Right lobe of liver (tissue), 6 donors: ENCODE data around the gene EXD2. TPM values are rescaled to one million over a fixed set of nuclear protein-coding genes. Genes with fewer than 3 reads are reported as not detected.
"Not testable (repeated sequence)": the region's sequence is repeated elsewhere in the genome, so short reads cannot be mapped to it uniquely, and the experiment has no call there.

ENCODE experiments used
- ATAC-seq, 4 donors: fragments of 200-7000 bp; cut with Tn5 transposase; one replicate each; pipeline ENCODE4 v1.9.1; 2020; ENCODE audit warnings: mild to moderate bottlenecking in 4 of 4, moderate library complexity in 4 of 4
- DNase-seq, 3 donors: peaks; one replicate each; pipeline ENCODE4 v3.0.0-alpha.2; 2020
- H3K27ac ChIP-seq, 3 donors: fragments of 200-600 bp; one replicate each; pipeline ENCODE4 v1.8.0; 2022
- H3K27me3 ChIP-seq, 2 donors: fragments of 200-600 bp; one replicate each; pipeline ENCODE4 v1.8.0; 2022
- H3K36me3 ChIP-seq, 4 donors: fragments of 200-600 bp; sonication (generic) in 1 of 4; one replicate each; pipeline versions ENCODE4 v1.5.1 to v1.8.0; 2017 to 2022; ENCODE audit warnings: control low read depth in 1 of 4
- H3K4me1 ChIP-seq, 4 donors: fragments of 200-600 bp; sonication (generic) in 1 of 4; one replicate each; pipeline versions ENCODE4 v1.5.1 to v1.8.0; 2017 to 2022; ENCODE audit warnings: control low read depth in 1 of 4
- H3K4me3 ChIP-seq, 3 donors: fragments of 200-600 bp; one replicate each; pipeline ENCODE4 v1.8.0; 2022
- H3K9me3 ChIP-seq, 4 donors: fragments of 200-600 bp; sonication (generic) in 1 of 4; one replicate each; pipeline versions ENCODE4 v1.5.1 to v1.8.0; 2017 to 2022; ENCODE audit warnings: control low read depth in 1 of 4
- POLR2A ChIP-seq: fragments of 450-650 bp; IDR thresholded peaks from one replicate; pipeline ENCODE4 v1.6.1; 2017; ENCODE audit warnings: antibody characterized with exemption, mild to moderate bottlenecking
- WGBS: methylation state at CpG from one replicate; pipeline ENCODE4 v1.1.6; 2018; ENCODE audit warnings: low coverage, low lambda C conversion rate; ENCODE audit not compliant: insufficient coverage; ENCODE audit errors: missing lambda C conversion rate; 5-methylcytosine and 5-hydroxymethylcytosine counted together
- intact Hi-C, 2 donors: fragments of 100-400 bp; cut with DNase I; formaldehyde crosslinking; loops; one replicate each; pipeline versions ENCODE4 v1.11.2 to v1.14.1; 2022
- total RNA-seq, 6 experiments: library from RNA; depleted of rRNA in 2 of 6; stranded (reverse); fragments of >200 nt in 2 of 6; fragmentation: NEBNext Ultra II Directional in 3 of 6; extraction: Animal tissue kit (Norgen Biotek cat#: 25700) in 3 of 6; gene quantifications; one replicate each; pipeline versions ENCODE4 v1.1.0 to v1.2.4, GENCODE V29; 2016 to 2023
- TF ChIP-seq, protein P1 (sequence below), 4 donors: fragments of 200-600 bp in 3 of 4; fragments of 450-650 bp in 1 of 4; IDR thresholded peaks; one replicate each; pipeline versions ENCODE4 v1.5.1 to v1.8.0; 2016 to 2022; ENCODE audit warnings: antibody characterized with exemption in 4 of 4, mild to moderate bottlenecking in 2 of 4
- donor health status: DM: no; HTN: yes; CAD: no.
- donor health status: DM: no; HTN: no; CAD: no.
- donor health status: DM: no; HTN: no; CAD: no.
- donor health status: DM: no; HTN: yes; CAD: no.
- donor health status: DM: no; HTN: yes; CAD: no.

Gene EXD2
- total RNA-seq, 6 experiments from 2014 or later: 7.4 to 10.4 (median 8.2) TPM

DNA sequence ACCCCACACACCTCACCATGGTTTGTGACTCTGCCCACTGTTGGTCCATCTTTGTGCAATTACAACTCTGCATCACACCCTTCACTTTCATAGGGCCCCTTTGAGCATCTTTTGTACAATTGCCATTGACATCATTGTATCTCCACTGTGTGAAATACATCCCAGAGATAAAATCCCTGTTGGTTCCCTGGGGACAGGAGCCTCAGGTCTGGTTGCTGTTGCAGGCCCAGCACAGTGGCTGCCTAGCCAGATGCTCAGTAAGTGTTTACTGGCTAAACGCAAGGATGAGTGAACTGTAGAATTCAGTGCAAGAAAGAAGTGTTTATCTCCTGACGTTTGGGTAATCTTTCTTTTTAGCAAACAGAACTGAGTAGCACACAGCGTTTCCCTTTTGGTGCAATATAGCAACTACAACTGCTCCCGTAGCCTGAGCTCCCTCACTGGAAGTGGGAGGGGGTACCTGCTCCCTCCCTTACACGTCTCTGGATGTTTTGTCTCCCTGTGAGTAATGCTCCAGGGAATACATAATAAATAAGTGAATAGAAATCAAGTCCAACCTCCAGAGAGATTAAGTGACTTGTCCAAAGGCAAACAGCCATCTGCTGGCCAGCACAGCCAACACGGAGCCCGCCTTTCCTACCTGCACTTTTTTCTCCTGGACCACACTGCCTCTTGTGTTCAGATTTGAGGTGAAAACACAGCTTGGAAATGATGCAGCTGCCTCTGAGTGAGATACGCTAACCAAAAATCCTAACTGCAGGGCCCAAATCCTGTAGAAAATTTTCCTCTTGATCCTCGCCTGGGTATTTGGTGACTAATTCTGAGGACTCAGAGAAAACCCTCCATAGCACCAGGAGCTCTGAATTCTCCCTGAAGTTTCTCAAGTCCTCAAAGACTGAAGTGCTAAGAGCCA is 96.1 kb downstream of the EXD2 start:
- 70% methylated on average over 6 of the region's 9 CpGs for WGBS
- H3K9me3 ChIP-seq: no peaks in the 10 kb centered on the region
- H3K36me3 ChIP-seq: no peaks in the 10 kb centered on the region
- ATAC-seq (no peak), DNase-seq (no peak)
- TF ChIP-seq POLR2A: no peak
- TF ChIP-seq, protein P1, sequence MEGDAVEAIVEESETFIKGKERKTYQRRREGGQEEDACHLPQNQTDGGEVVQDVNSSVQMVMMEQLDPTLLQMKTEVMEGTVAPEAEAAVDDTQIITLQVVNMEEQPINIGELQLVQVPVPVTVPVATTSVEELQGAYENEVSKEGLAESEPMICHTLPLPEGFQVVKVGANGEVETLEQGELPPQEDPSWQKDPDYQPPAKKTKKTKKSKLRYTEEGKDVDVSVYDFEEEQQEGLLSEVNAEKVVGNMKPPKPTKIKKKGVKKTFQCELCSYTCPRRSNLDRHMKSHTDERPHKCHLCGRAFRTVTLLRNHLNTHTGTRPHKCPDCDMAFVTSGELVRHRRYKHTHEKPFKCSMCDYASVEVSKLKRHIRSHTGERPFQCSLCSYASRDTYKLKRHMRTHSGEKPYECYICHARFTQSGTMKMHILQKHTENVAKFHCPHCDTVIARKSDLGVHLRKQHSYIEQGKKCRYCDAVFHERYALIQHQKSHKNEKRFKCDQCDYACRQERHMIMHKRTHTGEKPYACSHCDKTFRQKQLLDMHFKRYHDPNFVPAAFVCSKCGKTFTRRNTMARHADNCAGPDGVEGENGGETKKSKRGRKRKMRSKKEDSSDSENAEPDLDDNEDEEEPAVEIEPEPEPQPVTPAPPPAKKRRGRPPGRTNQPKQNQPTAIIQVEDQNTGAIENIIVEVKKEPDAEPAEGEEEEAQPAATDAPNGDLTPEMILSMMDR (IDR thresholded peaks at IDR 0.05): no peak
- peaks cover 0 to 19% (median 0%) of the 10 kb centered on the region in 4 donors for H3K4me1 ChIP-seq
- intact Hi-C loops: no loop called here
- H3K4me3 ChIP-seq: no peak overlapping the region
- H3K27me3 ChIP-seq: no peaks in the 10 kb centered on the region
- H3K27ac ChIP-seq: peak overlapping the region in 1 of 3 donors; percentile 6

DNA sequence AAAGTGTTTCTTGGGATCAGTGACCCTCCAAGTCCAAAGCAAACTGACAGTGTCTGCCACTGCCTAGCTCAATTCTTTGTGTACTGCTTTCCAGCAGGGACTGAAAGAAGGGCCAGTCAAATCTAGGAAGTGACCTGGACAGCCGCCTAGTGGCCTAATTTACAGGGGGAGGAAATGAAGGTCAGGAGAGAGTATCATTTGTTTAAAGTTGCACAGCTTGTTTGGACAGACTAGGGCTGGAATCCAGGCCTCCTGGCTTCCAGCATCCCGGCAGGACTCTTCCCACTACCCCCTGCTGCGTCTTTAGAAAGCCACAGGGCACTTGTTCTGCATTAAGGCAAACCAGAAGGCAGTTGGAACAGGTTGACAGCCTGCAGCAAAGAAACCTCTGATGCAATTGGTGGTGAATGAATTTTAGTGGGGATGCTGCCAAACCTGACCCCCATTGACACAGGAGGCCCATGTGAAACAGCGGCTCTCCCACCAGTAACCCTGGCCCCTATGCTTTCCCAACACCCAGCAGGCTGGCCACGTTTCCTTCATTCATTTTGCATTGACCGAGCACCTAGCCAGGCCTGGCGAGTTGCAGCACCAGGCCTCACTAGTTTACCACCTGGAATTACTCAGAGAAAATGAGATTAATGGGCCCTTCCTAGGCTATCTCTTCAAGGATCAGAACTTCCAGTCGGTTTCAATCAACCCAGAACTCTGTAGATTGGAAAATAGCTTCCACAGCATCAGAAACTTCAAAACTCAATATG is 96.9 kb downstream of the EXD2 start:
- no peaks in the 10 kb centered on the region for H3K27me3 ChIP-seq
- ATAC-seq: peak; percentile 73 to 84 (median 82)
- DNase-seq: peak; percentile 38 to 78 (median 62)
- peaks cover 0 to 19% (median 0%) of the 10 kb centered on the region in 4 donors for H3K4me1 ChIP-seq
- peak overlapping the region in 1 of 3 donors; percentile 6 for H3K27ac ChIP-seq
- H3K4me3 ChIP-seq: no peak overlapping the region
- no peaks in the 10 kb centered on the region for H3K36me3 ChIP-seq
- WGBS: 39% methylated on average over 5 of the region's 8 CpGs
- TF ChIP-seq, protein P1 (IDR thresholded peaks at IDR 0.05): peak; percentile 44 to 57 (median 50)
- TF ChIP-seq POLR2A: no peak
- H3K9me3 ChIP-seq: no peaks in the 10 kb centered on the region
- intact Hi-C loops: no loop called here

DNA sequence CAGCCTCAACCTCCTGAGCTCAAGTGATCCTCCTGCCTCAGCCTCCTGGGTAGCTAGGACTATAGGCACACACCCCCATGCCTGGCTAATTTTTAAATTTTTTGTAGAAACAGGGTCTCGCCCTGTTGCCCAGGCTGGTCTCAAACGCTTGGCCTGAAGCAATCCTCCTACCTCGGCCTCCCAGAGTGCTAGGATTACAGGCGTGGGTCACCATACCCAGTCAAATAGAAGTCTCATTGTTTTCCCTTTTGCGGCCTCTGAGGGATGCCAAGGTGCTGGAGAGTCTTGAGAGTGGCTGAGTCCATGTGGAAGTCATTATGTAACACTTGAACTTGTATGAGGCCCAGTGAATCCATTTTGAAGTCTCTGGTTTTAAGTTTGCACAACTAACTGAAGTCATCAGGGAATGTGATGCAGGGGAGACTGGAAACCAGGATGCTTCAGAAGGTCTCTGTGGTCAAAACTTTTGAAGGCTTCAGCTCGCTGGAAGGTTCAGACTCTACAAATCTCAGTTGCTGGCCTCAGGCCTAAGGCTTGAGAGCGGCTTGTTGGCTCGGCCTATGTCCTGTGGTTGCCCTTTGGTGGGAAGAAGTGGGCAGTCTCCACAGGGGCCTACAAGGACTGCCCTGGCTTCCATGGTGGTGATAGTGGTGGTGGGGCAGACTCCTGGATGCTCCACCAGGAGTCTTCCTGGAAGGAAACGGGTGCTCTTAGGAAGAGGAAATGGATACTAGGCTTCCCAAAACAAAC is 97.8 kb downstream of the EXD2 start:
- ATAC-seq: no peak
- Histone ChIP-seq H3K27me3 (no peaks in the 10 kb centered on the region), H3K9me3 (no peaks in the 10 kb centered on the region), H3K4me3 (no peak overlapping the region), H3K27ac (no peak overlapping the region), H3K4me1 (peaks cover 0 to 19% (median 0%) of the 10 kb centered on the region in 4 donors), H3K36me3 (no peaks in the 10 kb centered on the region)
- WGBS: 86% methylated on average over 5 of the region's 9 CpGs
- TF ChIP-seq POLR2A: no peak
- TF ChIP-seq, protein P1 (IDR thresholded peaks at IDR 0.05): no peak
- intact Hi-C loops: no loop called here
- no peak for DNase-seq

DNA sequence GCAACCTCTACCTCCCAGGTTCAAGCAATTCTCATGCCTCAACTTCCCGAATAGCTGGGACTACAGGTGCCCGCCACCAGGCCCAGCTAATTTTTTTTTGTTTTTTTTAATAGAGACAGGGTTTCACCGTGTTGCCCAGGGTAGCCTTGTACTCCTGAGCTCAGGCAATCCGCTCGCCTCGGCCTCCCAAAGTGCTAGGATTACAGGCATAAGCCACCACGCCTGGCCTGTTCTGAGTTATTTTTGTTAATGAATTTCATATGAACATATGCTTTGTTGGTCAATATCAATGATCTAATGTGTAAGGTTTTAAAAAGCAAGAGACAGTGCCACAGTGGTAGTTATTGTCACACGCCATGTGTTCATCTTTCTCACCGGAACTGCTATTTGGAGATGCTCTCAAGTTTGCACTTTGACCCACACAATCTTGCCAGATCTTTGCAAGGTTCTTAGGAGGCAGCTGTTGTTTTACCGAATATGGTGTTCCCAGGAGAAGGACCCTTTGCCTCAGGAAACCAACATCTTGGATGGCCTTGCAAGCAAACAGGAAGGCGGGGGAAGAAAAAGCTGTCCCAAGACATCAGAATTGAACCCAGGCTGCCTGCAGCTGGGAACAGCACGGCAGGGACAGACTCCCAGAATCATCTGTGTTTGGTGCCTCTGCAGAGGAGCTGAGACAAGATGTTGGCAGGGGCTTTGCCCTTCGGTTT is 98.7 kb downstream of the EXD2 start:
- Histone ChIP-seq H3K36me3 (no peaks in the 10 kb centered on the region), H3K4me1 (peaks cover 0 to 19% (median 0%) of the 10 kb centered on the region in 4 donors), H3K27me3 (no peaks in the 10 kb centered on the region), H3K27ac (no peak overlapping the region), H3K9me3 (no peaks in the 10 kb centered on the region), H3K4me3 (no peak overlapping the region)
- DNase-seq (no peak), ATAC-seq (no peak)
- intact Hi-C loops: no loop called here
- TF ChIP-seq, protein P1 (IDR thresholded peaks at IDR 0.05): no peak
- TF ChIP-seq POLR2A: no peak
- 80% methylated on average over 12 of the region's 13 CpGs for WGBS

DNA sequence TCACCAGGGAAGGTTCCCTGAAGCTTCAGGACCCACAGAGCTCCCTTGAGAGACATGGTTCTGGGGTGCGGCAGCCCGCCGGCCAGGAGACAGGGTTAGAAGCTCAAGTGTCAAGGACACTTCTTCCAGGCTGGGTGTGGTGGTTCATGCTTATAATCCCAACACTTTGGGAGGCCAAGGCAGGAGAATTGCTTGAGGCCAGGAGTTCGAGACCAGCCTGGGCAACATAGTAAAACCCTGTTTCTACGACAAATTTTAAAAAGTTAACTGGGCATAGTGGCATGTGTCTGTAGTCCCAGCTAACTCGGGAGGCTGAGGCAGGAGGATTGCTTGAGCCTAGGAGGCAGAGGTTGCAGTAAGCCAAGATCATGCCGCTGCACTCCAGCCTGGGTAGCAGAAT is 99.6 kb downstream of the EXD2 start:
- H3K27me3 ChIP-seq, H3K9me3 ChIP-seq, intact Hi-C loops, ATAC-seq, H3K27ac ChIP-seq, H3K36me3 ChIP-seq, DNase-seq, H3K4me3 ChIP-seq: not testable (repeated sequence)
- 50% methylated on average over 1 of the region's 7 CpGs for whole genome bisulfite sequencing
- peaks cover 0 to 19% (median 0%) of the 10 kb centered on the region in 4 donors for H3K4me1 ChIP-seq
